ENCODE measurements around the gene RIMOC1. TPM values are rescaled to one million over a fixed set of nuclear protein-coding genes. Genes with fewer than 3 reads are reported as not detected.

The RIMOC1 gene
- total RNA-seq, 4 donors from 2014 or later, result 19.5 to 24.5 (median 20.2) TPM

DNA sequence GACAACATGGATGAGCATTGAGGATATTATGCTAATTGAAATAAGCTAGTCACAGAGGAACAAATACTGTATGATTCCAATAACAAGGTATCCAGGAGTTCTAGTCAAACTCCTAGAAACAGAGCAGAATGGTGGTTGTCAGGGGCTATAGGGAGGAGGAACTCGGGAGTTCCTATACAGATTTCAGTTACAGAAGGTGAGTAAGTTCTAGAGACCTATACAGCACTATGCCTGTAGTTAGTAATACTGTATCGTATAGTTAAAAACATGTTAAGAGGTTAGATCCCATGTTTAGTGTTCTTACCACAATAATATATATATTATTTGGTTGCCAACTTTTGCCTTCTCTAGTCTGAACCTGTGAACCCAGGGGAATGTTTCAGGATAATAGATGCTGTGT is 26.0 kb upstream of the RIMOC1 start:
- no peak for TF ChIP-seq EP300 (IDR thresholded peaks at IDR 0.05)
- TF ChIP-seq POLR2AphosphoS5 (IDR thresholded peaks at IDR 0.05), result no peak
- TF ChIP-seq, protein P1, sequence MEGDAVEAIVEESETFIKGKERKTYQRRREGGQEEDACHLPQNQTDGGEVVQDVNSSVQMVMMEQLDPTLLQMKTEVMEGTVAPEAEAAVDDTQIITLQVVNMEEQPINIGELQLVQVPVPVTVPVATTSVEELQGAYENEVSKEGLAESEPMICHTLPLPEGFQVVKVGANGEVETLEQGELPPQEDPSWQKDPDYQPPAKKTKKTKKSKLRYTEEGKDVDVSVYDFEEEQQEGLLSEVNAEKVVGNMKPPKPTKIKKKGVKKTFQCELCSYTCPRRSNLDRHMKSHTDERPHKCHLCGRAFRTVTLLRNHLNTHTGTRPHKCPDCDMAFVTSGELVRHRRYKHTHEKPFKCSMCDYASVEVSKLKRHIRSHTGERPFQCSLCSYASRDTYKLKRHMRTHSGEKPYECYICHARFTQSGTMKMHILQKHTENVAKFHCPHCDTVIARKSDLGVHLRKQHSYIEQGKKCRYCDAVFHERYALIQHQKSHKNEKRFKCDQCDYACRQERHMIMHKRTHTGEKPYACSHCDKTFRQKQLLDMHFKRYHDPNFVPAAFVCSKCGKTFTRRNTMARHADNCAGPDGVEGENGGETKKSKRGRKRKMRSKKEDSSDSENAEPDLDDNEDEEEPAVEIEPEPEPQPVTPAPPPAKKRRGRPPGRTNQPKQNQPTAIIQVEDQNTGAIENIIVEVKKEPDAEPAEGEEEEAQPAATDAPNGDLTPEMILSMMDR (IDR thresholded peaks at IDR 0.05), result no peak
- no peak for TF ChIP-seq POLR2A (IDR thresholded peaks at IDR 0.05; ENCODE audit: low read depth)
- Histone ChIP-seq H3K27ac (replicated peaks in 1 of 4) (no peak overlapping the region), H3K36me3 (no peaks in the 10 kb centered on the region), H3K4me3 (no peak overlapping the region), H3K4me1 (no peaks in the 10 kb centered on the region), H3K27me3 (no peaks in the 10 kb centered on the region), H3K9me3 (no peaks in the 10 kb centered on the region)
- intact Hi-C loops (cut with DNase I), result no loop called here
- DNase-seq (ENCODE audit: extremely low spot score), result no peak
- WGBS, result 85% methylated on average over 2 of the region's 2 CpGs

DNA sequence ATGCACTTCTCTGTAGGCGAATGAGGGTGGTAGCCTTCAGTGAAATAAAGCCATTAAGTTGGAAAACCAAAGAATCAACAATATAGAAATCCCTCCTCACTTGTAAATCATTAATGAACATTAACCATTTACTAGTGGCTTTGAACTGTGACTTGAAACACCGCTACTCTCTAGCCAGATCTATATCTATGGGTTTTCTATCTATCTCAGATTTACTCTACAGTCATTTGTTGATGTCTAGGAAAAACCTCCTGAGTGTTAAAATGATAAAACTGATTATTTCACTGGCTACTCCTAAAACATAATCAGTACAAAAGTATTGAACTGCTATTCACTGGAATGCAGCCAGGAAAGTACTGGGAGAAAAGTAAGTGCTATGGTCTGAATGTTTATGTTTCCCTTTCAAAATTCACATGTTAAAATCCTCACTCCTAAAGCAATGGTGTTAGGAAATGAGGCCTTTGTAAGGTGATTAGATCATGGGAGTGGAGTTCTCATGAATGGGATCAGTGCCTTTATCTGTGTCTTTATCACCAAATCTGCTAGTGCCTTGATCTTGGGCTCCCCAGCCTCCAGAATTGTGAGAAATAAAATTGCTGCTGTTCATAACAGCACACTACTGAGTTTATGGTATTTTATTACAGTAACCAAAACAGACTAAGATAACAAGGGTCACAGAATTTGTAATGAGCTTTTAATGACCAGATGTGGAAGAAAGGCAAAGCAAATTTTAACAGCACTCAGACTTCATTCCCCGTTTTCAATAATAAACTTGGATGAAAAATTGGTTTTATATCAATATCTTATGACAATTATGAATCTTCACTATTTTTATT is 25.3 kb upstream of the RIMOC1 start:
- no peak overlapping the region for H3K27ac ChIP-seq (replicated peaks in 1 of 4)
- TF ChIP-seq POLR2AphosphoS5 (IDR thresholded peaks at IDR 0.05) (no peak), EP300 (IDR thresholded peaks at IDR 0.05) (no peak), POLR2A (IDR thresholded peaks at IDR 0.05; ENCODE audit: low read depth) (no peak)
- TF ChIP-seq, protein P1 (IDR thresholded peaks at IDR 0.05), result no peak
- WGBS, result 77% methylated on average over 3 of the region's 3 CpGs
- no peaks in the 10 kb centered on the region for H3K9me3 ChIP-seq
- intact Hi-C loops (cut with DNase I), result no loop called here
- no peaks in the 10 kb centered on the region for H3K4me1 ChIP-seq
- H3K4me3 ChIP-seq, result no peak overlapping the region
- no peak for DNase-seq (ENCODE audit: extremely low spot score)
- H3K27me3 ChIP-seq, result no peaks in the 10 kb centered on the region
- H3K36me3 ChIP-seq, result no peaks in the 10 kb centered on the region

DNA sequence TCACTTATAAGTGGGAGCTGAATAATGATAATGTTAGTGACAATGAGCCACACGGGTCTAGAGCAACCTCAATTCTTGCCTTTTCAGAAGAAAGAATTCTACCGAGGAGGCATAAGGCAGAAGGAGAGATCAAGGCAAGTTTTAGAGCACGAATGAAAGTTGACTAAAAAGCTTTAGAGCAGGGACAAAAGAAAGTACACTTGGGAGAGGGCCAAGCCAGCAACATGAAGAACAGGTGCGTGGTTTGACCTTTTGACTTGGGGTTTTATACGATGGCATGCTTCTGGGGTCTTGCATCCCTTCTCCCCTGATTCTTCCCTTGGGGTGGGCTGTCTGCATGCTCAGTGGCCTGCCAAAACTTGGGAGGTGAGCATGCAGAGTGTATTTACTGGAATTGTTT is 21.4 kb upstream of the RIMOC1 start:
- Histone ChIP-seq H3K36me3 (no peaks in the 10 kb centered on the region), H3K4me3 (no peak overlapping the region), H3K9me3 (no peaks in the 10 kb centered on the region), H3K27me3 (no peaks in the 10 kb centered on the region), H3K27ac (replicated peaks in 1 of 4) (no peak overlapping the region), H3K4me1 (no peaks in the 10 kb centered on the region)
- no peak for TF ChIP-seq EP300 (IDR thresholded peaks at IDR 0.05)
- TF ChIP-seq POLR2A (IDR thresholded peaks at IDR 0.05; ENCODE audit: low read depth), result no peak
- TF ChIP-seq POLR2AphosphoS5 (IDR thresholded peaks at IDR 0.05), result no peak
- TF ChIP-seq, protein P1 (IDR thresholded peaks at IDR 0.05), result no peak
- WGBS, result 85% methylated on average over 5 of the region's 5 CpGs
- intact Hi-C loops (cut with DNase I), result no loop called here
- DNase-seq (ENCODE audit: extremely low spot score), result no peak

DNA sequence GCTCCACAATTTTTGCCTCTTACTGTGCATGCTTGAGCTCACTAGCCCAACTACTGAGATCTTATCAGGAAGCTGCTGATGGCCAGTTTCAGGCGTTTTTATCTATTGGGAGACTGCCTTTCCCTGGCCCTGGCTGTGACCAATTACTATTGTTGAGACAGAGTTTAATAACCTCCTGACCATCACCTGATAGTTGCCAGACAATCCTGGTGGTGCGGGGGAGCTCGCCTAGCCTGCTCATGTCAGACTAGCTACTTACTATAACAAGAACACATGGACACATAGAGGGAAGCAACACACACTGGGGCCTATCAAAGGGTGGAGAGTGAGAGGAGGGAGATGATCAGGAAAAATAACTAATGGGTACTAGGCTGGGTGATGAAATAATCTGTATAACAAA is 20.9 kb upstream of the RIMOC1 start:
- Histone ChIP-seq H3K4me1 (no peaks in the 10 kb centered on the region), H3K27ac (replicated peaks in 1 of 4) (no peak overlapping the region), H3K27me3 (no peaks in the 10 kb centered on the region), H3K4me3 (no peak overlapping the region), H3K9me3 (no peaks in the 10 kb centered on the region), H3K36me3 (no peaks in the 10 kb centered on the region)
- WGBS, result 84% methylated on average over 3 of the region's 3 CpGs
- intact Hi-C loops (cut with DNase I), result no loop called here
- TF ChIP-seq, protein P1 (IDR thresholded peaks at IDR 0.05), result no peak
- TF ChIP-seq POLR2AphosphoS5 (IDR thresholded peaks at IDR 0.05), result no peak
- no peak for TF ChIP-seq POLR2A (IDR thresholded peaks at IDR 0.05; ENCODE audit: low read depth)
- TF ChIP-seq EP300 (IDR thresholded peaks at IDR 0.05), result no peak
- DNase-seq (ENCODE audit: extremely low spot score), result no peak

All from esophagus muscularis mucosa (tissue), 4 donors.